A549 (cell line): ENCODE data around the gene OR51F2.

Experiments used
- CHD4 ChIP-seq: fragments of 200-600 bp; sonication (generic); IDR thresholded peaks from 2 replicates; pipeline ENCODE4 v1.6.1; 2016; ENCODE audit warnings: antibody characterized with exemption, mild to moderate bottlenecking, borderline replicate concordance
- CTCF ChIP-seq: fragments of >200 bp; sonication (Bioruptor Twin); formaldehyde crosslinking; IDR thresholded peaks from 3 replicates; pipeline ENCODE4 v1.5.1; 2016
- EP300 ChIP-seq, 2 experiments: fragments of >200 bp; sonication (Bioruptor Twin); formaldehyde crosslinking; IDR thresholded peaks; 2 replicates in 1 of 2; 3 replicates in 1 of 2; pipeline ENCODE4 v1.6.1; 2016 to 2017
- POLR2A ChIP-seq: IDR thresholded peaks from 2 replicates; pipeline ENCODE4 v1.6.1; 2012; ENCODE audit warnings: mild to moderate bottlenecking, low read length
- RCOR1 ChIP-seq: fragments of 150-350 bp; IDR thresholded peaks from 2 replicates; pipeline ENCODE4 v1.6.1; 2014; ENCODE audit warnings: antibody characterized with exemption, low read length, low read depth
- REST ChIP-seq: fragments of 200-600 bp; sonication (generic); IDR thresholded peaks from 2 replicates; pipeline ENCODE4 v1.6.1; 2016; ENCODE audit warnings: antibody characterized with exemption, mild to moderate bottlenecking, moderate library complexity
- SMC3 ChIP-seq: fragments of >200 bp; sonication (Bioruptor Twin); formaldehyde crosslinking; IDR thresholded peaks from 3 replicates; pipeline ENCODE4 v1.6.1; 2018; ENCODE audit warnings: inconsistent platforms

- TF ChIP-seq POLR2A (no peak), CTCF (no peak), RCOR1 (no peak), SMC3 (no peak), CHD4 (no peak), EP300 (IDR thresholded peaks at IDR 0.05) (no peak), REST (no peak)
Measured at GRCh38 chr11:4851033-4851432, 29.9 kb downstream of the OR51F2 start.
